Posterior cingulate gyrus (tissue), 11 donors: ENCODE data around the gene DOCK2.
"Not testable (repeated sequence)": the region's sequence is repeated elsewhere in the genome, so short reads cannot be mapped to it uniquely, and the experiment has no call there.

Source experiments
- DNase-seq, 10 donors: peaks; one replicate each; pipeline versions ENCODE4 v3.0.0 to v3.0.0-alpha.2; 2020 to 2021; ENCODE audit warnings: mixed read lengths in 3 of 10
- intact Hi-C: fragments of 100-400 bp; cut with DNase I; formaldehyde crosslinking; loops from one replicate; pipeline ENCODE4 v1.15.1; 2023

DOCK2 gene

DNA sequence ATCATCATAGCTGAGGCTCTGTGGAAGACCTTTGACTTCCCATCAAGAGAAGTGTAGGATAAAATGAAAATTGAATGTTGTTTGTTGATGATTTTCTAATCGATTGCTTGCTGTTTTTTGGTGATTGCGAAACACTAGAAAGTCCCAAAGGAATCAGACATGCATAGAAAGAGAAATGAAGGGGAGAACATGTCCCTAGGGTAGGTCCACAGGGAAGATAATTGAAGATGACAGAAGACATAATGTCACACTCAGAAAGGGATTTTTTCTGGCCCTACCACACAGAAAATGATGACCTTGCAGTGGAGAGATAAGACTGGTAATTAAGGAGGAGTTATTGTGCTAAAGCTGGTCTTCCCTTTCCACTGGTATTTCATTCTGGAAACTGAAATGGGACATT, 280.4 kb downstream of the DOCK2 start:
- intact Hi-C loops, result no loop called here
- no peak for DNase-seq

GRCh38 chr5:169918228-169918627, 281.2 kb downstream of the DOCK2 start:
- DNase-seq, result no peak
- intact Hi-C loops, result no loop called here

GRCh38 chr5:169920474-169920873, 283.4 kb downstream of the DOCK2 start:
- intact Hi-C loops, result no loop called here
- DNase-seq, result no peak

DNA sequence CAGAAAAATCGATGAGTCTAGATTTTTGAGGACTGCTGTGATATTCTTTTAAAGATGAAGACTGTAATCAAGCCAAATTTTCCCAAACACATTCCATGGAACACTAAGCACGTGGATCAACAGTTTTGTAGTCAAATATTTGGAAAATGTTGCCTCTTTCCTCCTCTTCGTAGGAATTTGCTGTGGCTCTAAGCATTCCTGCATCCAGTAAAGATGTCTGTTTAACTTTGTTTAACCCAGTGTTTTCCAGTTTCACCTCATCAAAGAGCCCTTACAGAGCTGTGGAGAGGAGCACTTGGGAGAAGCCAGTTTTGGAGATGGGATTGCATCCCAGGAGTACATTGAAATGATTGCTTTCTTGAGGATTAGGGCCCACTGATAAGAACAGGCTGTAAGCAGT, 284.3 kb downstream of the DOCK2 start:
- intact Hi-C loops, result no loop called here
- DNase-seq, result no peak

GRCh38 chr5:169921949-169922348, 284.9 kb downstream of the DOCK2 start:
- DNase-seq, result no peak
- intact Hi-C loops, result no loop called here

GRCh38 chr5:169922474-169922873, 285.4 kb downstream of the DOCK2 start:
- no peak for DNase-seq
- intact Hi-C loops, result no loop called here

GRCh38 chr5:169923988-169924387, 286.9 kb downstream of the DOCK2 start:
- DNase-seq, result no peak
- intact Hi-C loops, result no loop called here

DNA sequence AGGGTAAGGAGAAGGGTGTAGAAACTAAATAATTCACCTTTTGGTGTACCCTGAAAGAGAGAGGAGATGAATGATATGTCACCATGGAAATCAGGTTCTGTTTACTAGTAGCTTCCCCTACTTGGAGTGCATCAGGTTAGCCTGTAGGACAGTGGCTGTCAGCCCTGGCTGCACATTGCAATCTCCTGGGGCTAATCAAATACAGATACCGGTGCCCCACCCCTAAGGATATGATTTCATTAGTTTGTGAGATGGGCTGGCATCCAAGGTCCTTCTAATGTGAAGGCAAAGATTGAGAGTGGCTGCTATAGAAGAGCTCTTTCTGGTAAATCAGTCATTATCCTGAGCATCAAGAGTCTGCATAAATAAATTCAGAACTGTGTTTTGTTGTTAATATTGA, 296.1 kb downstream of the DOCK2 start:
- intact Hi-C loops, result no loop called here
- DNase-seq, result no peak

GRCh38 chr5:169933616-169934015, 296.5 kb downstream of the DOCK2 start:
- no peak for DNase-seq
- intact Hi-C loops, result no loop called here

DNA sequence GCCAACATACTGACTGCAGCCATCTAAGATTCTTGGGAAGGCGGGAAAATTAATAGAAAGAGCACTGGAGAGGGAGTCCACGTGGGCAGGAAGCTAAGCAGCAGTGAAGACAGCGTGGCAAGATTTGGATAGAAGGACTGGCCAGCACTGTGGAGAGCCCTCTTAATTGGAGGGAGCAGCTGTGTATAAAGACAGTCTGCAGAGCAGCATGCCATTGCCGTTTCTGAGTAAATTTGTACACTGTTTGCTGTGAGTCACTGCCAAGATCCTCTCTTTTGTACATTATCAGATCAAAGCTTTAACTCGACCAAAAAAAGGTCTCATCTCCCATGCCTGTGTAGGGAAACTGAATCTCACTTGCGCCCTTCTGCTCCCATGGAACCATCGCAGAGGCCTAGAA, 297.9 kb downstream of the DOCK2 start:
- intact Hi-C loops, result no loop called here
- DNase-seq, result no peak

DNA sequence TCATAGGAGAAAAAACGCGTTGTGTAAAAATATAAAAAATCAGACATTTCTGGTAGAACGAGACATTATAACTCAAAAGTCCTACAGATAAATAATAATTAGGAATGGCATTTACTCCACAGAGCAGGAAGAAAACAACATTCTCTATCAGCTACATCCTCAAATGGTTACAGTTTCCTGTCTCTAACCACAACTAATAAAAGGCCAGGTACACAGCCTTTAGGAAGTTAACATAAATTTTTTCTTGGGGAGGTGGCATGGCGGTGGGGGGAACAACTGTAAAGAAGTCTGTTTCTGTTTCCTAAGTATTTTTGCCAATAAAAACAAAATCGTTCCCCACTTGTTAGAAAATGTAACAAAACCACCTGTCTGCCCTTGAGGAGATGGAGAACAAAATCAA, 298.7 kb downstream of the DOCK2 start:
- DNase-seq, result no peak
- intact Hi-C loops, result no loop called here

GRCh38 chr5:169938439-169938838, 301.4 kb downstream of the DOCK2 start:
- intact Hi-C loops, result no loop called here
- DNase-seq, result no peak

DNA sequence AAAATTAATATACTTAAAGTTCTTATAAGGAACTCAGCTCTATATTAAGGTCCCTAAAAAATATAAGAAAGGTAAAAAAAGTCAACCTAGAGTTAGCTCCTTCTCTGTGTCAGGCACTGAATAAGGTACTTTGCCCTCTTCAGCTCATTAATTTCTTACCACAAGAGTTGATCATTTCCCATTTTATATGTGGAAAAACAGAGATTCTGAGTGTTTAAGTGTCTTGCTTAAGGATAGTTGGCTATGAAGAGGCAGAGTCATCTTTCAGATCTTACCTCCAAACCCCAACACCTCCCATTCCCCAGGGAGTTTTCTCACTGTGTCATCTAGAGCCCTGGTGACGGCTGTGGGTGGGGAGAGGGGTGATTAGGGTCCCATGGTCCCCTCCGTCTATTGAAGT, 302.7 kb downstream of the DOCK2 start:
- DNase-seq, result no peak
- intact Hi-C loops, result no loop called here

- intact Hi-C loops, result no loop called here
- DNase-seq, result no peak
Observed at GRCh38 chr5:169941542-169941941, 304.5 kb downstream of the DOCK2 start.

DNA sequence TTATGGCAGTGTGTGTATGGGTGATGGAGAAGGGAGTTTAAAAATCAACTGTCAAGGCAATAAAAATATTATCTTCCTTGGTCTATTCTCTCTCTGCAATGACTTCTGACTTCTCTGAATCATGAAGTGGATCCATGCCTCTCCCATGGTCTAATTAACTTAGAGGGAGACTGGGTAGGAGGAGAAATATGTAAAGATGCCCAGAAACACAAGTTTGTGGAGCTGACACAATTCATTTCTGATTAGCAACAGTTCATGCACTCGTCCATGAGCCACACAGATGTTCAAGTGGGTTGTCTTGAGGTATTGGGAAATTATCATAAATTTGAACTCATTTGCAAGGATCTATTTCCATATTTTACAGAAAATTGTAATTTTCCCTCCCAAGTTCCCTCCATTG, 305.1 kb downstream of the DOCK2 start:
- intact Hi-C loops, result no loop called here
- no peak for DNase-seq

- no peak for DNase-seq
- intact Hi-C loops, result no loop called here
Observed at GRCh38 chr5:169943026-169943425, 306.0 kb downstream of the DOCK2 start.

- intact Hi-C loops, result no loop called here
- no peak for DNase-seq
Observed at GRCh38 chr5:169944115-169944514, 307.0 kb downstream of the DOCK2 start.

- intact Hi-C loops, result no loop called here
- DNase-seq, result no peak
Observed at GRCh38 chr5:169944922-169945680, 308.0 kb downstream of the DOCK2 start.

GRCh38 chr5:169945831-169946261, 308.8 kb downstream of the DOCK2 start:
- DNase-seq, result peak; percentile 41 to 92 (median 60)
- intact Hi-C loops, result no loop called here

DNA sequence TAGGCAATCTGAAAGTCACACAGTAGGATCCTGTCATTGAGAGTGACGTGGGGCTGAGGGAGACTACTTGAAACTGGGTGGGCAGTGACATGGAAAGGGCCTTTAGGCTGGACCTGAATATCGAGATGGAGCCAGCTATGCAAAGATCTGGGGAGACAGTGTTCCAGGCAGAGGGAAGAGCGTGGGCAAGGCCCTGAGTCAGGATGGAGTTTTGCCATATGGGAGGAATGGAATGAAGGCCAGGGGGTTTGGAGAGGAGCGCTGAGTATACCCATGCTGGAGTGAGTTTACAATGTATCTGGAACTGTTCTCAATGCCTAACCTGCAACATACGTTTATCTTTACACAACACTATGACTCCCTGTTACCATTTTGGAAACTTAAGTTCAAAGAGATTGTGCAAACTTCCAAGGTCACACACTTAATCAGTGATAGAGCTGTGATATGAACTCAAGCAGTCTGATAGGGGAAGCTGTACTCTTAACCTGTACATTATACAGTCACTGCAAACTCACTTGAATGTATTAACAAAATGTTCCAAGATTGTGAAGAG, 309.7 kb downstream of the DOCK2 start:
- DNase-seq, result peak in 1 of 10 donors; percentile 71
- intact Hi-C loops, result no loop called here

- intact Hi-C loops, result no loop called here
- DNase-seq, result no peak
Observed at GRCh38 chr5:169950333-169950732, 313.3 kb downstream of the DOCK2 start.

- intact Hi-C loops, DNase-seq: not testable (repeated sequence)
Observed at GRCh38 chr5:169953196-169953595, 316.1 kb downstream of the DOCK2 start.

GRCh38 chr5:169954786-169955185, 317.7 kb downstream of the DOCK2 start:
- intact Hi-C loops, result no loop called here
- no peak for DNase-seq
